Measurements from ENCODE around the gene COL6A5. TPM values are rescaled to one million over a fixed set of nuclear protein-coding genes. Genes with fewer than 3 reads are reported as not detected.

Gene COL6A5
- total RNA-seq, 2 donors from 2014 or later: not detected

DNA sequence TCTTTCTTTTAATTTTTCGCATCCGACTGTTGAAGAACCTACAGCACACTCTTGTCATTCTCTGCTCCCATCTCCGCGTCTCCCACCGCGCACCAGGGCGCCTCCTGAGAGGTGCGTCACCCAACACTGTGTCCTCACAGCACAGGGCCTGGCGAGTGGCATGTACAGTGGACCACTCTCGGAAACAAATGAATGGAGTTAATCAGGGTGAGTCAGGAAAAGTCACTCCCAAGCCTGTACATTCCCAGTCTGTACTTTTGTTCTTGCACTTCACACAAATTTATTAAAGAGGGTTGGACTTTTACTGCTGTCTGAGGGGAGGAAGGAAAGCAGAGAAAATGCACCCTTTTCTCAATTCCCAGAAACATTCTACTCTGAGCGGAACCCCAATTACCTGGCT, 172.1 kb downstream of the COL6A5 start:
- Histone ChIP-seq H3K27ac (no peak overlapping the region), H3K4me3 (no peak overlapping the region), H3K36me3 (replicated peaks in 1 of 2; ENCODE audit: insufficient read depth in 1 of 2, low read depth in 2 of 2) (no peaks in the 10 kb centered on the region), H3K4me1 (peaks cover 5% of the 10 kb centered on the region), H3K9me3 (no peaks in the 10 kb centered on the region), H3K27me3 (peaks cover 0 to 7% of the 10 kb centered on the region in 2 donors)
- DNase-seq: no peak
- no peak for ATAC-seq
- intact Hi-C loops (cut with DNase I): no loop called here
- 16 to 25% methylated on average over 11 of the region's 11 CpGs for WGBS, 2 donors
- TF ChIP-seq POLR2A (IDR thresholded peaks at IDR 0.05) (no peak), CTCF (IDR thresholded peaks at IDR 0.05) (no peak)

- H3K27me3 ChIP-seq: peaks cover 0 to 7% of the 10 kb centered on the region in 2 donors
- 74 to 84% methylated on average over 4 of the region's 4 CpGs for WGBS, 2 donors
- TF ChIP-seq CTCF (IDR thresholded peaks at IDR 0.05) (no peak), POLR2A (IDR thresholded peaks at IDR 0.05) (no peak)
- no peak overlapping the region for H3K27ac ChIP-seq
- H3K4me3 ChIP-seq: no peak overlapping the region
- intact Hi-C loops (cut with DNase I): no loop called here
- no peak for ATAC-seq
- peaks cover 5% of the 10 kb centered on the region for H3K4me1 ChIP-seq
- H3K36me3 ChIP-seq (replicated peaks in 1 of 2; ENCODE audit: insufficient read depth in 1 of 2, low read depth in 2 of 2): no peaks in the 10 kb centered on the region
- DNase-seq: no peak
- no peaks in the 10 kb centered on the region for H3K9me3 ChIP-seq
Observed at GRCh38 chr3:130519754-130520153, 174.3 kb downstream of the COL6A5 start.

DNA sequence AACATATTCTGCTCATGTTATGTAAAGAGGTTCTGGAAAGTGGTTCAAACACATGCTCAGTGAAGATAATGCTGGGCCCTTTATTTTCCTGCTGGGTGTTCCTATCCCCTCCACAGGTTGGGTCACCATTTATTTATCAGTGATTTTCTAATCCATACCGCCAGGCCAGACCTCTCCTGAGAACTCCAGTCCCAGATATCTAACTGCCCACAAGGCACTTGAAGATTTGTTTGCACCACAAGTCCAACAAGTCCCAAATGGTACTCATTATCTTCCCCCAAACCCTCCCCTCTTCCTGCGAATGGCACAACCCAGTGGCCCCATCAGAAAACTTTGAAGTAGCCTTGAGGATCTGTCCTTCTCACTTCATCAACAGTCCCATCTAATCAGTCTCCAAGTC, 176.9 kb downstream of the COL6A5 start:
- Histone ChIP-seq H3K9me3 (no peaks in the 10 kb centered on the region), H3K4me3 (no peak overlapping the region), H3K36me3 (replicated peaks in 1 of 2; ENCODE audit: insufficient read depth in 1 of 2, low read depth in 2 of 2) (no peaks in the 10 kb centered on the region), H3K27ac (no peak overlapping the region), H3K27me3 (no peaks in the 10 kb centered on the region), H3K4me1 (no peaks in the 10 kb centered on the region)
- DNase-seq (no peak), ATAC-seq (no peak)
- WGBS, 2 donors: 73 to 79% methylated on average over 2 of the region's 2 CpGs
- intact Hi-C loops (cut with DNase I): no loop called here
- TF ChIP-seq CTCF (IDR thresholded peaks at IDR 0.05): no peak
- no peak for TF ChIP-seq POLR2A (IDR thresholded peaks at IDR 0.05)

GRCh38 chr3:130527426-130527825, 182.0 kb downstream of the COL6A5 start:
- no peak for ATAC-seq
- no peaks in the 10 kb centered on the region for H3K4me1 ChIP-seq
- no peaks in the 10 kb centered on the region for H3K9me3 ChIP-seq
- DNase-seq: no peak
- H3K27me3 ChIP-seq: no peaks in the 10 kb centered on the region
- H3K36me3 ChIP-seq (replicated peaks in 1 of 2; ENCODE audit: insufficient read depth in 1 of 2, low read depth in 2 of 2): no peaks in the 10 kb centered on the region
- intact Hi-C loops (cut with DNase I): no loop called here
- TF ChIP-seq POLR2A (IDR thresholded peaks at IDR 0.05) (no peak), CTCF (IDR thresholded peaks at IDR 0.05) (no peak)
- H3K27ac ChIP-seq: no peak overlapping the region
- no peak overlapping the region for H3K4me3 ChIP-seq
- WGBS, 2 donors: 84 to 100% methylated on average over 1 of the region's 1 CpG

- no peaks in the 10 kb centered on the region for H3K27me3 ChIP-seq
- no peaks in the 10 kb centered on the region for H3K36me3 ChIP-seq (replicated peaks in 1 of 2; ENCODE audit: insufficient read depth in 1 of 2, low read depth in 2 of 2)
- TF ChIP-seq CTCF (IDR thresholded peaks at IDR 0.05) (no peak), POLR2A (IDR thresholded peaks at IDR 0.05) (no peak)
- no peaks in the 10 kb centered on the region for H3K4me1 ChIP-seq
- 71 to 85% methylated on average over 1 of the region's 1 CpG for WGBS, 2 donors
- H3K4me3 ChIP-seq: no peak overlapping the region
- H3K9me3 ChIP-seq: no peaks in the 10 kb centered on the region
- intact Hi-C loops (cut with DNase I): no loop called here
- DNase-seq (no peak), ATAC-seq (no peak)
- H3K27ac ChIP-seq: no peak overlapping the region
Observed at GRCh38 chr3:130528120-130528519, 182.6 kb downstream of the COL6A5 start.
